HL-60/S4 treated with phorbol 12-myristate 13-acetate at 8.2 ng/mL for 4 days and 3 days (cell line): Measurements from ENCODE around the gene DBX1.

ENCODE experiments used
- in situ Hi-C: fragments of 300-500 bp; cut with MboI; formaldehyde crosslinking; loops from 2 replicates; pipeline ENCODE4 v1.15.0; 2022; ENCODE audit warnings: low sequenced_read_pairs

The DBX1 gene

DNA sequence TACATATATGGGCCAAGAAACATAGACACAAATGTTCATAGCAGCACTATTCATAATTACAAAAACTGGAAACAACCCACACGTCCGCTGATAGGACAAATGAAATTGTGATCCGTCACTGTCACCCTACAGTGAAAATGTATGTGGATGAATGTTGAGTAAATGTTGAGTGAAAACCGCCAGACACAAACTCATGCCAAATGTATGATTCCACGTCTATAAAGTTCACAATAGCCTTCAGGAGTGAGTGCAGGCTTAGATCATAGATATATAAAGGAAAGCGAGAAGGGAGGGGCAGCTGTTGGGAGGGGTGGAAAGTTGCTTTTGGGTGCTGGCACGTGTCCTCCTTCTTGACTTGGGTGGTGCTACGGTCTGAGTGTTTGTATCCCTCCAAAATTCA, 33.6 kb downstream of the DBX1 start:
- in situ Hi-C loops, result no loop called here

DNA sequence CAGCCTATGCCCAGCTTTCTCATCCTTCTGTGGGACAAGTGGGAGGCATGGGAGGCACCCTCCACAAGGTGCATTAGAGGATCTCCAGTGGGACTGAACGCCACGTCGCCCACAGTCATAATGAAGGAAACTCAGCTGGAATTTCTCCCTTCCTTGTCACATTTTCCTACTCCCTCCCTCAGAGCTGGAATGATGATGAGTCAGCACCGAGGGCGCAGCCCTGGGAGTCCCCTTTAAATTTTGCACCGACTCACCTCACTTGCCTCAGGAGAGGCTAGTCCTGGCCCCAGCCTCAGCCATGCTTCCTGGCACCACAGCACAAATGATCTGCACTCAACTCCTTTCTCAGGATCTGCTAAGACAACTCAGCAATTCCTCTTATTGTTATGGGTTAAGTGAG, 34.3 kb downstream of the DBX1 start:
- in situ Hi-C loops, result no loop called here

DNA sequence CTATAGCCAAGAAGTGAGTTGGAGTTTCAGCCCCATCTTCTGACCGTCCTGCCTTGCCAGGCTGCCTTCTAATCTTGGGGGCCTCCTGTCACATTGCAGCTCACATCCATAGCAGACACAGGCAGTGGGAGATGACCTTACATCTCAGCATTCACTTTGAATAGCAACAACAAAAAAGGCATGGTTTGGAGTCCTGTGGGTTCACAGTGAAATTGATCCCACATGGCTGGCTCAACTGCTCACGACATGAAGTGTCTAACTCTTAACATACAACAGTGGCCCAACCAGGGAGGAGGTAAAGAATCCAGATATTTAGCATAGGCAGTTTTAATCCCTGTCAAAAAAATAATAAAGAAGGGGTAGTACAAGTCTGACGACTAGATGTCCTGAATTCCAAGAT, 38.1 kb downstream of the DBX1 start:
- in situ Hi-C loops, result no loop called here

DNA sequence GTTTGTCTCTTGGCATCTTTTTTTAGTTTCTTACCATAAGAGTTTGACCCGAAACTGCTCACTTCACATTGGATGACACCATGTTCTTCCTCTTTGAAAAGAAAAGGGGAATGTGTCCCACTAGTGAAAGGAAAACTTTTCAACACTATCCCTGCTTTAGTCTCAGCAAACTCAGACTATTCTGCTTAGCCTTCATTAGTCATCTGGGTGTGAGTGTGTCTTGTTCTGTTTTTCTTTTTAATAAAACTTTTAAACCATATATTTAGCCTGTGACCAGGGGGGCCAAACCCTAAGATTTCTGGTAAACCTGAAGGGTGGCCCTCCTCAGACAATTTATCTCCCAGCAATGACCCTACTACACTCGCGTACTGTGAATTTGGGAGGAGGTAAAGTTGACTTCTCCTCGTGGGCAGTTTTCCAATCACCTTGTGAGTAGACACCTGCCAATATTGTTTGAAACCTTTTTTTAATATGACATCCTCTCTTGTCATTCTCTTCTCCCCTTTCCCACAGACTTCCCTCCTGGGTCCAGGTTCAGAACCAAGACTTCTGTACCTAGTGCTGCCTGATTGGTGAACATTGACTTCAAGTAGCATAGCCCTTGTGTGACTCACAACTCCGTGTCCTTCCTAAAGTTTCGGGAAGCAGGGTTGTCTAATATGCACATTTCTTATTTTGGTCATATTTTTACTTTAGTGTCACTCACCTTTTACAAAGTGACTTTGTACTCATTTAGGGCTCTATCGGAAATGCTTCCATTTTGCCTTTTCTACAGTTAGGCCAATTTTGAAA, 39.9 kb downstream of the DBX1 start:
- in situ Hi-C loops, result no loop called here

DNA sequence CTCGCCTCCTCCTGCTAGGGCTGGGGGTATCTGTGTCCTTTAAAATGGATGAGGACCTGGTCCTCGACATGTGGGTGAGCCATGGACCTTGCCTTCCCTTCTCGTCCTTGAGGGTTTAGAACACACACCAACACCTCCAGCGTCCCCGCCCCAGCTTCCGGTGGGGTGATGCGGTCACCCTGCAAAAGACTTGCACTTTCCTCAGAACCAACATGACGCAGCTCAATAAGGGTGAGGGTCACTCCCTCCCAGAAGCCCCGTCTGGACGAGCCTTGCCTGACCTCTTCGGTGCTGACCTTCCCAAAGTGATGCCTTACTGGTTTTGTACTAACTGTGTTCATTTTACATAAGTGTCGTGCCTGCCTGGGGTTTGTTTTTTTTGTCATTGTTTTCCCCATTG, 41.0 kb downstream of the DBX1 start:
- in situ Hi-C loops, result no loop called here

DNA sequence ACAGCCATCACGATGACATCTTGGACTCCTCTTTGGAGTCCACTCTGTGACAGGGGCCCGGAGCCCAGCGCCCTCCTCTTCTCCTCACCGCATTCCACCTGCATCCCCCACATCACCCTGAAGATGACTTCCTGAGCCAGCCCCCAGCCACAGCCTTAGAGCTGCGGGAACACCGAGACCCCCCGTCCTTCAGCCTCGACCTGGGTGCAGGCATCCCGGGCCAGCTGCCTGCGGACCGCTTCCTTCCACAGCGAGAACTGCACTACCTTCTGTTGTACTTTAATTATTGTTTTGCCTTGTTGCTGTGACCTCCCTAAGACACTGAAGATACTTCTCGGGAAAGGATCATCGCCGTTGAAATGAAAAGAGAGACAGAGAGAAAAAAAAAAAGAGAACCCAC, 42.1 kb downstream of the DBX1 start:
- in situ Hi-C loops, result no loop called here

DNA sequence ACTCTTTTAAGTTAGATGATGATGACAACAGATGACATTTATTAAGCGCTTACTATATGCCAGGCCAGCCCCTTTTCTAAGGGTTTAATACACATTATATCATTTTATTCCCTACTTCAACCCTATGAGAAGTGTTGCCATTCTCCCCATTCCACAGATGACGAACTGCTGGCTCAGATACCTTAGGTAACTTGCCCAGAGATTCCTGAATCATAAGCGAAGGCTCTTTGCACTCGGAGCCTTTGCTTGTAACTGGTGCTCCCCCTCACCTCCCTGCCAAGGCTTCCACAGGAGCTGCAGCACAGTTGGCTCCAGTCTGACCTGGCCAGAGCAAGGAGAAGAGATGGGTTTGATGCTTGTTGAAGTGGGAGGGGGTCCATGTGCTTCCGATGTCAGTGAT, 43.0 kb downstream of the DBX1 start:
- in situ Hi-C loops, result no loop called here

DNA sequence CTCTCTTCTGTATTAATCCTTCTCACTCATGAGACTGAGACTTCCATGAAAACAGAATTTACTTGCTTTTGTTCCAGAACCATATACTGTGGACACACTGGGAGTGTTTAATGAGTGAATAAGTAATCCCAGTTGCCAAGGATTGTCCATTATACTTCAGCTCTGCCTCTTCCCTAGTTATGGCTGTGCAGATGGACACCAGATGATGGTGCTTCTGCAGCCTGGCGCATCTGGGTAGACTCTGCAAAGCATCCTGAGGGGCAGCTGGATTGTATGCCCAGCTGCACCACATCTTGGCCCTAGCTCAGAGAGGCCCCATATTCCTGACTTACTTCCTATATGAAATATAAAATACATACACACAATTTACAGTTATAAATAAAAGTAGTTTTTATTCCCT, 43.5 kb downstream of the DBX1 start:
- in situ Hi-C loops, result no loop called here

DNA sequence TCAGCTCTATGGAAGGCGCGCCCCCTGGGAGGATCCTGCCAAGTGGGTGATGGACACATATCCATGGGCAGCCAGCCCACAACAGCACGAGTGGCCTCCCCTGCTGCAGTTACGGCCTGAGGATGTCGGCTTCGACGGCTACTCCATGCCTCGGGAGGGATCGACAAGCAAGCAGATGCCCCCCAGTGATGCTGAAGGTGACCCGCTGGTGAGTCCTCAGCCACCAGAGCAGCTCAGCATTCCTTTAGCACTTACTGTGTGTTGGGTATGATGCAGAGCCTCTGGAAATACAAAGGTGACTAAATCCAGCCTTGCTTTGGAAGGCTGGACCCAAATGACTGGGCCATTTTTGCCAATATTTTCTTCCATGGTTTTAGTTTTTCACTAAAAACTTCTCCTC, 45.7 kb downstream of the DBX1 start:
- in situ Hi-C loops, result no loop called here

DNA sequence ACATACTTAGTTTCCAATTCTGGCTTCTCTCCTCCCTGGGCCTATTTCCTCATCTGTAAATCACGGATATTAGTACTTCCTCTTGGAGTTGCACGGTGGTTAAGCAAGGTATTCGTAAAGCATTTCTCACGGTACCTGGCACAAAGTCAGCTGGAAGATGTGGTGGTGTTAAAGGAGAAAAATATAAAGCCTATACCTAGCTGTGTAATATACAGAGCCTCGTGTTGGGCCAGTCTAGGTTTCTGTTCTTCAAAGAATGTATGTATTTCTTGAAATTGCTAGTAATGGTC, 47.2 kb downstream of the DBX1 start:
- in situ Hi-C loops, result no loop called here

DNA sequence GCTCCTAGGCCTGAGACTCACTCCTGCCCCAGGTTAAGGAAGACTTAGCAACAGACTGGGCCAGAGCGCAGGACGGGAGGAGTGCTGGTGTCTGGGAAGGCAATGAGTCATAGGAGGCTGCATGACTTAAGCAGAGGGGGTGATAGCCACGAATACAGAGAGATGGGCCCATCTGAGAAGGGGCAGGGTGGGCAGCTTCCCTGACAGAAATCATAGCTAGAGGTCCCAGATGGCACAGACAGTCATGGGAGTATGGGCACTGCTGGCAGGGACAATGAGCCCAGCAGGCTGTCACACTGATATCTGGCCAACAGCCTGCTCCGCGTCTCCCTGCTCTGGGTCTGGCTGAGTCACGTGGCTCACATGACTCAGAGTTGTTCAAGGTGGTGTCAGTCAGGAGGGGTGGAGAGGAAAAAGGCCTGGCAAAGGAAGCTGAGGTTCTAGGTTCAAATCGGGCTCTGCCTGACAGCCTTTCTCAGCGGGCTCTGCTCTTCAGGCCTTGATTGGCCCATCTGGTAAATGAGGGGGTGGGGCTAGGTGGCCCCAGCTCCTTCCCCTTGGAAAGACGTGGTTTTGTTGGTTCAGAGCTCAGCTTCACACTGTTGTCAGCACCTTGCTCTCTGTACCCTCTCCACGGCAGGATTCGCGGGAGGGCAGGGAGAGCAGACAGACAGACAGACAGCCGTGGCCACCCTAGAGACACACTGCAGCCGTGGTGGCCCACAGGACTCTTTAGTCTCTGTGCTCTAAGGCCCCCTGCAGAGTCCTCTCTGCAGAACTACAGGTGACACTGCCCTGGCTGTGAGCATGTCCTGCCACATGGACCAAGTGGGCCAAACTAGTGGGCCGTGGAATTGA, 47.8 kb downstream of the DBX1 start:
- in situ Hi-C loops, result no loop called here

DNA sequence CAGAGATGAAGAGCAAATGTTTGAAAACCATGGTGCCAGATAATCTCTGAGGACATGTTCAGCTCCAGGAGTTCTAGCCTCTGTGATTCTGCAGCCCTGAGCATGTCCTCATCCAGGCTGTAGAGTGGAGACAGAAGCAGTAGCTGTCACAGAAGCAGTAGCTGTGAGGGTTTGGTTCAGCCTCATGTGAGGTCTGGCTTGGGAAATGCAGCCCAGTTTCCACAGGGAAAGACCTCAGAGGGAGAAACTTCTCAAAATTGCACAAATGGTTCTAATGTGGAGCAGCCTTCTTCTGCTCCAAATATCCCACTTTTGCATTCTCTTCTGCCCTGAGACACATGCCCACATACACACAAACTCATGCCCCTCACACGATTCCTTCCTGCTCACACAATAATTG, 48.4 kb downstream of the DBX1 start:
- in situ Hi-C loops, result no loop called here

DNA sequence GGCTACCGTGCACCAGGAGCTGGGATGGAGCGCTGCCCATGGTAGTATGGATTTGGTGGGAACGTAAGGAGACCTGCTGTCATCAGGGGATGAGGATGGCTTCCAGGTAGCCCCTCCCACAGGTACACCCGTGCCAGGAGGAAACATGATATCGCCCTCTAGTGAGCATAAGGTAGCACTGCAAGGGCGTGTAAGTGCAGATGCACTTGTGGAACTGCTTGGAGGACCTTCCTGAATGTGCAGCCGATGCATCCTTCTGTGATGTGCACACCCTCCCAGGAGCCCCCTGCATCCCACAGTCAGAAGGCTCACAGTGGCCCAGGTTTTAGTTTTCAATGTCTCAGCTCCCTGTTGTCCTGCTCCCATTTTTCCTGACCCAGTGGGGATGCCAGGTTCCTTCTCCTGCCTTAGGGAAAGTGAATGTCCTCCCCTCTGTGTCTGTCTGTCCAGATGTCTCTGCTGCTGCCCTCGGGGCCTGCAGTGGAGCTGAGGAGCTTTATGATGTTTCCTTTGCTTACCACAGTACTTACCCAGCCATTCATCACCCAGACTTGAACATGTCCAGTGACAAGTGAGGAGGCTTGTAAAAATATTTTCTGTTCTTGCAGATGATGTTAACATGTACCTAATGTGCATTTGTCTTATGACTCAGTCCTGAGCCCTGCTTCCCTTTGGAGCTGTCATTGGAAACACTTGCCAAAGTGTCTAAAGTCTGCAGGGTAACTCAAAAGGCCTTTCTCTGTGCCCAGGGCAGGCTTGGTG, 49.2 kb downstream of the DBX1 start:
- in situ Hi-C loops, result no loop called here

DNA sequence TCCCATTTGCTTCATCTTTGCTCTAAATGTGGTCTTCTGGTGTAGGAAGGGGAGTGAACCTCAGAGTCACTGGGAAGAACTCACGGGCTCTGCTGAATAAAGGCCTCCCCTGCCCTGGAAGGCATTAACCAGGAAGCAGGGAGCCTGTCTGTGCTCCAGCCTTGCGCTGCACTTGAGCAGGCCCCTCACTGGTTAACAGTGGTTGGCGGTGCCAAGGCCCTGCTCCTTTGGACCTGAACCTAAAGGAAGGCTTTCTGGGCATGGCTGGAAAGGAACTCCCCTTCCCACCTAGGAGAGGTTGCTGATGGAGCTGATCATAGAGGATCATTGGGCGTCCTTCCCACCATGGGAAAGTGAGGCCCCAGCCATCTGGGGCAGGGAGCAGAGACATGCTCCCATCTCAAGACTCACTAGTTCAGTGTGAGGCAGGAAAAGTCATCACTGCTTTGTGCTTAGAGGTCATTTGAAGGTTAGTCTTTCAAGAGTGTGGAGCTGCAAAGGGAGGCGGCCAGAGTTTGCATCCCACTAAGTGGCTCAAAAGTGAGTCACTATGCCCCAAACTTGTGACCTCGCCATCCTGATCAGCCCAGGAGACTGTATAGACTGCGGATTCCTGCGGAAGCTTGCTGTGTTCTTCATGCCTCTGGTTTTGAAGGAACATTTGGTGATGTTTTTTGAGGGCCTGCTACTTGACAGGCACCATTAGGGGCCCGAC, 50.4 kb downstream of the DBX1 start:
- in situ Hi-C loops, result no loop called here
